BLaER1 treated with 17β-estradiol and CSF1 and Interleukin-3, amounts not matched to agents 10 nM and 100 nM (cell line): ENCODE data around the gene ZFYVE1.
"Not testable (repeated sequence)": the region's sequence is repeated elsewhere in the genome, so short reads cannot be mapped to it uniquely, and the experiment has no call there.

Experiments
- H3K27ac ChIP-seq, 11 experiments: shearing (Covaris generic); formaldehyde crosslinking; 2 replicates each; pipeline ENCODE4 v1.8.1; 2022
- H3K27me3 ChIP-seq, 11 experiments: shearing (Covaris generic); formaldehyde crosslinking; 2 replicates each; pipeline ENCODE4 v1.8.1; 2022
- H3K36me3 ChIP-seq, 11 experiments: shearing (Covaris generic); formaldehyde crosslinking; 2 replicates each; pipeline ENCODE4 v1.8.1; 2022
- H3K4me1 ChIP-seq, 10 experiments: shearing (Covaris generic); formaldehyde crosslinking; 2 replicates each; pipeline ENCODE4 v1.8.1; 2022
- H3K4me2 ChIP-seq, 11 experiments: shearing (Covaris generic); formaldehyde crosslinking; 2 replicates each; pipeline ENCODE4 v1.8.1; 2022
- H3K4me3 ChIP-seq, 10 experiments: shearing (Covaris generic); formaldehyde crosslinking; 2 replicates each; pipeline ENCODE4 v1.8.1; 2022
- H3K9ac ChIP-seq, 11 experiments: shearing (Covaris generic); formaldehyde crosslinking; 2 replicates each; pipeline ENCODE4 v1.8.1; 2022
- H3K9me3 ChIP-seq, 11 experiments: shearing (Covaris generic); formaldehyde crosslinking; replicated peaks in 1 of 11; 2 replicates each; pipeline ENCODE4 v1.8.1; 2022
- H4K20me1 ChIP-seq, 11 experiments: shearing (Covaris generic); formaldehyde crosslinking; 2 replicates each; pipeline ENCODE4 v1.8.1; 2022
- Cebpa-rat ChIP-seq, 11 experiments: shearing (Covaris generic); IDR thresholded peaks; 2 replicates each; pipeline ENCODE4 v1.8.1; 2022

Gene ZFYVE1

DNA sequence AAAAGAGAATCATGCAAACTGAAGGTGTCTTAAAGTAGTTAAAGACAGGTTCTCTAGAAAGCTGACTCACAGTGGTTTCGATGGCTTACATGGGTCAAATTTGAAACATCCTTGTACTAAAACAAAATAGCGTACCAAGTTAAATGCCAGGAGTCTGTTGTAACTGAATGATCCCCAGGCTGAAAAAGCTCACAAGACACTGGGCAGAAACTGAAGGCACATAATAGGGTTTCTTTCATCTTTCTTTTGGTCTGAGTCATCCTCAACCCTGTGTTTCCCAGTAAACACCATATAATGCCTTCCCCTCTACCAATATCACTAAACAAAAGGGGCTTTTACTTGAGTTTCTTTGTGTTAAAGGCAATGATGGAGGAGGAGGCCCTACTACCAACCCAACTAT, 12.8 kb downstream of the ZFYVE1 start:
- Histone ChIP-seq H3K27ac (no peak overlapping the region), H3K4me2 (no peak overlapping the region), H4K20me1 (peaks cover 0 to 97% (median 12%) of the 10 kb centered on the region in 11 experiments; a peak in 12 of 22 replicates), H3K9ac (no peak overlapping the region), H3K4me3 (no peak overlapping the region), H3K9me3 (peaks cover 0 to 32% (median 30%) of the 10 kb centered on the region in 11 experiments; a peak in 17 of 22 replicates), H3K4me1 (no peaks in the 10 kb centered on the region), H3K27me3 (no peaks in the 10 kb centered on the region), H3K36me3 (peaks cover 82 to 96% (median 90%) of the 10 kb centered on the region in 11 experiments)
- TF ChIP-seq Cebpa-rat (IDR thresholded peaks at IDR 0.05) = no peak

DNA sequence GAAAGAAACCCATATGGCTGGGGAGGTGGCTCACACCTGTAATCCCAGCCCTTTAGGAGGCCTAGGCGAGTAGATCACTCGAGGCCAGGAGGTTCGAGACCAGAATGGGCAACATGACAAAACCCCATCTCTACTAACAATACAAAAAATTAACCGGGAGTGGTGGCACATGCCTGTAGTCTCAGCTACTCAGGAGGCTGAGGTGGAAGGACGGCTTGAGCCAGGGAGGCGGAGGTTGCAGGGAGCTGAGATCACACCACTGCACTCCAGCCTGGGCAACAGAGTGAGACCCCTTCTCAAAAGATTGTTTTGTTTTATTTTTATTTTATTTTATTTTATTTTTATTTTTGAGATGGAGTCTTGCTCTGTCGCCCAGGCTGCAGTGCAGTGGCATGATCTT, 15.7 kb downstream of the ZFYVE1 start:
- H3K4me2 ChIP-seq, H3K4me3 ChIP-seq, H3K27ac ChIP-seq, H3K9ac ChIP-seq, H3K27me3 ChIP-seq: not testable (repeated sequence)
- H3K4me1 ChIP-seq = peaks cover 0 to 10% (median 0%) of the 10 kb centered on the region in 10 experiments; a peak in 1 of 20 replicates
- H3K36me3 ChIP-seq = peaks cover 66 to 96% (median 89%) of the 10 kb centered on the region in 11 experiments
- H3K9me3 ChIP-seq = peaks cover 0 to 26% (median 21%) of the 10 kb centered on the region in 11 experiments; a peak in 17 of 22 replicates
- peaks cover 0 to 97% (median 20%) of the 10 kb centered on the region in 11 experiments; a peak in 12 of 22 replicates for H4K20me1 ChIP-seq

DNA sequence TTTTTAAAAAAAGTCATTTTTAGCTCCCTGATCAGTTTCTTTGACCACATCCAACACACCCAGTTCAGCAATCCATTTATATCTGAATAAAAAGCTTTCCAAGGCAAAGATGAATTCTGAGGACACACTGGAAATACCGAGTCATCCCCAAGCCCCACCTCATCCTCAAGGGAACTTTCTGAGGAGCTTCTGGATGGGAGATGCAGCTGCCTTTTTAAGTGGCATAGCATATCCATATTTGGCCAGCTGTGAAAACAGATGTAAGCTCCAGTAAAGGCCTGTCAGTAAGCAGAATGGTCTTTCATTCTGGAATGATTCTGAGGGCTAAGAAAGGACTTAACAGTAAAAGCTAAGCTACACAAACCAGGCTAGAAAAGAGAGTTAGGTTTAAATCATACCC, 18.4 kb downstream of the ZFYVE1 start:
- Histone ChIP-seq H3K36me3 (peaks cover 63 to 99% (median 92%) of the 10 kb centered on the region in 11 experiments), H3K9ac (no peak overlapping the region), H3K4me2 (no peak overlapping the region), H3K9me3 (peaks cover 0 to 16% (median 12%) of the 10 kb centered on the region in 11 experiments; a peak in 13 of 22 replicates), H4K20me1 (peaks cover 8 to 99% (median 31%) of the 10 kb centered on the region in 11 experiments; a peak in 17 of 22 replicates), H3K27ac (no peak overlapping the region), H3K27me3 (no peaks in the 10 kb centered on the region), H3K4me3 (no peak overlapping the region), H3K4me1 (peaks cover 0 to 10% (median 0%) of the 10 kb centered on the region in 10 experiments; a peak in 2 of 20 replicates)
- TF ChIP-seq Cebpa-rat (IDR thresholded peaks at IDR 0.05) = no peak

DNA sequence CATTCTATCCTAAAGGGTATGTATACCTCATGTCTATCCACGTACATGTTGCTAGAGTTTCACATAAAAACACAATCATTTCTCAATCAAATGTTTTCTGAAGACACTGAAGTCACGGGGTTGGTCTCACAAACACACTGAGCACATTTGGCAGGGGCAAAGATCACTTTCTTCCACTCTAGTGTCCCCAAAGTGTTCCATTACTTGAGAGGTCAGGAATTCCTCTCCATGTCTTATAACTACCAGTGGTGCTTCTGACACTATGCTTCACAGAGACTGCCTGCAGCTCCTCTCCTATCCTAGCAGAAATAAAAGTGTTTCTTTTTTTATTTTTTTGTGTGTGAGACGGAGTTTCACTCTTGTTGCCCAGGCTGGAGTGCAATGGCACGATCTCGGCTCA, 19.1 kb downstream of the ZFYVE1 start:
- Histone ChIP-seq H3K27me3 (no peaks in the 10 kb centered on the region), H4K20me1 (peaks cover 11 to 99% (median 30%) of the 10 kb centered on the region in 11 experiments; a peak in 17 of 22 replicates), H3K27ac (no peak overlapping the region), H3K36me3 (peaks cover 61 to 99% (median 91%) of the 10 kb centered on the region in 11 experiments), H3K9me3 (peaks cover 0 to 16% (median 12%) of the 10 kb centered on the region in 11 experiments; a peak in 13 of 22 replicates), H3K4me1 (peaks cover 0 to 10% (median 0%) of the 10 kb centered on the region in 10 experiments; a peak in 2 of 20 replicates), H3K4me2 (no peak overlapping the region), H3K9ac (no peak overlapping the region), H3K4me3 (no peak overlapping the region)
- TF ChIP-seq Cebpa-rat (IDR thresholded peaks at IDR 0.05) = no peak

DNA sequence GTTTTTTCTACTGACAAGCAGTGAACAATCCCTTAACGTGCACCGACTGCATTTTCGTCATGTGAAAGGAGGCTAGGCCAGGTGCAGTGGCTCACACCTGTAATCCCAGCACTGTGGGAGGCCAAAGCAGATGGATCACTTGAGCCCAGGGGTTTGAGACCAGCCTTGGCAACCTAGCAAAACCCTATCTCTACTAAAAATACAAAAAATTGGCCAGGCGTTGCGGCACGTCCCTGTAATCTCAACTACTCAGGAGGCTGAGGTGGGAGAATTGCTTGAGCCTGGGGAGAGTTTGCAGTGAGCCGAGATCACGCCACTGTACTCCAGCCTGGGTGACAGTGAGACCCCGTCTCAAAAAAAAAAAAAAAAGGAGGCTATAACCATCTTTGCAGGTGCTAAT, 22.3 kb downstream of the ZFYVE1 start:
- H3K36me3 ChIP-seq = peaks cover 49 to 91% (median 79%) of the 10 kb centered on the region in 11 experiments
- not testable (repeated sequence) for H3K4me3 ChIP-seq, H3K9ac ChIP-seq, H3K4me2 ChIP-seq, H3K27me3 ChIP-seq, H3K27ac ChIP-seq
- peaks cover 0 to 12% (median 9%) of the 10 kb centered on the region in 11 experiments; a peak in 13 of 22 replicates for H3K9me3 ChIP-seq
- H3K4me1 ChIP-seq = peaks cover 0 to 15% (median 3%) of the 10 kb centered on the region in 10 experiments; a peak in 7 of 20 replicates
- H4K20me1 ChIP-seq = peaks cover 15 to 99% (median 45%) of the 10 kb centered on the region in 11 experiments; a peak in 17 of 22 replicates

DNA sequence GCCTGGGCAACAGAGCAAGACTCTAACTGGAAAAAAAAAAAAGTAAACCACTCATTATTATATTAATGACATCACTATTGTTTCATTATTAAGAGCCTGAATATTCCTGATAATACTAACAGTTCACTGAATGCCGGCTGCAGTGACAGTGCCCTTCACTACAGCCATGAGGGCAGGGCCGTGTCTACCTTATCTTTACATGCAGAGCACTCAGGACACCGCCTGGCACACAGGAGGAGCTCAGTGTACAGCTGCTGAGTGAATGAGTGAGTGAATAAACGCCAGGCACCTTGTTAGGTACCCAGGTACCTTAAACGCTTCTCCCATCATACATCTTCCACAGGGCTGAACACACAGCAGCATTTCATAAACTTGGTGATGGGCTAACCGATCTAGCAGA, 23.2 kb downstream of the ZFYVE1 start:
- TF ChIP-seq Cebpa-rat (IDR thresholded peaks at IDR 0.05) = no peak
- peaks cover 0 to 17% (median 3%) of the 10 kb centered on the region in 10 experiments; a peak in 8 of 20 replicates for H3K4me1 ChIP-seq
- peaks cover 0 to 2% (median 0%) of the 10 kb centered on the region in 11 experiments; a peak in 4 of 22 replicates for H3K9me3 ChIP-seq
- no peak overlapping the region for H3K27ac ChIP-seq
- H3K36me3 ChIP-seq = peaks cover 47 to 91% (median 79%) of the 10 kb centered on the region in 11 experiments
- H4K20me1 ChIP-seq = peaks cover 15 to 99% (median 46%) of the 10 kb centered on the region in 11 experiments; a peak in 17 of 22 replicates
- H3K4me2 ChIP-seq = no peak overlapping the region
- H3K27me3 ChIP-seq = no peaks in the 10 kb centered on the region
- no peak overlapping the region for H3K9ac ChIP-seq
- H3K4me3 ChIP-seq = no peak overlapping the region

DNA sequence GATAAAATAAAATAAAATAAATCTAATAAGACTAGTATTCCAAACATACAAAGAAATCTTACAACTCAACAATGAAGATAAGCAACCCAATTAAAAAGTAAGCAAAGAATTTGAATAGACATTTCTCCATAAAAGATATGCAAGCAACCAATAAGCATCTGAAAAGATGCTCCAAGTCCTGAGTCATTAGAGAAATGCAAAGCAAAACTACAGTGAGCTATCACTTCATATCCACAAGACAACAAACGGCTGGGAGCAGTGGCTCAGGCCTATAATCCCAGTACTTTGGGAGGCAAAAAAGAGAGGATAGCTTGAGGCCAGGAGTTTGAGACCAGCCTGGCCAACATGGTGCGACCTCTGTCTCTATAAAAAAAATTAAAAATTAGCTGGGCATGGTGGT, 26.8 kb downstream of the ZFYVE1 start:
- Histone ChIP-seq H3K9ac (no peak overlapping the region), H3K27me3 (no peaks in the 10 kb centered on the region), H3K4me2 (no peak overlapping the region), H3K4me3 (no peak overlapping the region), H3K4me1 (peaks cover 0 to 13% (median 3%) of the 10 kb centered on the region in 10 experiments; a peak in 7 of 20 replicates), H3K9me3 (no peaks in the 10 kb centered on the region), H4K20me1 (peaks cover 9 to 99% (median 35%) of the 10 kb centered on the region in 11 experiments; a peak in 18 of 22 replicates), H3K36me3 (peaks cover 69 to 91% (median 81%) of the 10 kb centered on the region in 11 experiments), H3K27ac (no peak overlapping the region)
- TF ChIP-seq Cebpa-rat (IDR thresholded peaks at IDR 0.05) = no peak

DNA sequence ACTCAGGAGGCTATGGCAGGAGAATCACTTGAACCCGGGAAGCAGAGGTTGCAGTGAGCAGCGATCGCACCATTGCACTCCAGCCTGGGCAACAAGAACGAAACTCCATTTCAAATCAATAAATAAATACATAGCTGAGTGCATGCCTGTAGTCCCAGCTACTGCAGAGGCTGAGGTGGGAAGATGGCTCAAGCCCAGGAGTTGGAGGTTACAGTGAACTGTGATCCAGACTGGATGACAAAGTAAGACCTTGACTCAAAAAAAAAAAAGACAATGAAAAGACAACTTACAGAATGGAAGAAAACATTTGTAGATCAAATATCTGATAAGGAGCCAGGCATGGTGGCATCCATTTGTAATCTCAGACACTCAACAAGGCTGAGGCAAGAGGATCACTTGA, 27.6 kb downstream of the ZFYVE1 start:
- Histone ChIP-seq H3K9ac (no peak overlapping the region), H3K4me1 (peaks cover 0 to 13% (median 3%) of the 10 kb centered on the region in 10 experiments; a peak in 7 of 20 replicates), H3K4me3 (no peak overlapping the region), H3K4me2 (no peak overlapping the region), H3K9me3 (no peaks in the 10 kb centered on the region), H3K36me3 (peaks cover 65 to 91% (median 80%) of the 10 kb centered on the region in 11 experiments), H3K27ac (no peak overlapping the region), H3K27me3 (no peaks in the 10 kb centered on the region), H4K20me1 (peaks cover 7 to 99% (median 28%) of the 10 kb centered on the region in 11 experiments; a peak in 17 of 22 replicates)
- no peak for TF ChIP-seq Cebpa-rat (IDR thresholded peaks at IDR 0.05)

DNA sequence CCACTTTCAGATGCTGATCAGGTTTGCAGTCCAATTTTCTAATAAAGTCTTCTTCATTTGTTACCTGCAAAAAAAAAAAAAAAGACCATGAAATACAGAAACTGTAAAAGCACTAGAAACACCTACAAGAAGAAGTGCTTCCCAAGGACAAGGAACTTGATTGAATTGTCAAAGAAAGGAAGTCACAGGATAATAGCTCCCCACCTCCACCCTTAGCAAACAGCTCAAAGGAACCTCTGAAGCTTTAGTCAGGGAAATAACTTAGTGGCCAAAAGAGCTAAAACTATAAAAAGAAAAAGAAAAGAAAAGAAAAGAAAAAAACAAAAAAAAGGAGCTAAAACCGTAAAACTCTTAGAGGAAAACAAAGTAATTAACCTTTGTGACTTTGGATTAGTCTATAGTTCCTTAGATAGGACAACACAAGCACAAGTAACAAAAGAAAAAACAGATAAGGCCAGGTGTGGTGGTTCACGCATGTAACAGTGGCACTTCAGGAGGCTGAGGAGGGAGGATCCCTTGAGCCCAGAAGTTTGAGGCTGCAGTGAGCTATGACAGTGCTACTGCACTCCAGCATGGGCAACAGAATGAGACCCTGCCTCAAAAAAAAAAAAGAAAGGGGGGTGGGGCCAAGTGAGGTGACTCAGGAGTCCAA, 28.5 kb downstream of the ZFYVE1 start:
- Histone ChIP-seq H3K36me3 (peaks cover 60 to 91% (median 79%) of the 10 kb centered on the region in 11 experiments), H3K9ac (no peak overlapping the region), H4K20me1 (peaks cover 6 to 99% (median 26%) of the 10 kb centered on the region in 11 experiments; a peak in 16 of 22 replicates), H3K9me3 (no peaks in the 10 kb centered on the region), H3K4me2 (no peak overlapping the region), H3K4me1 (peaks cover 0 to 13% (median 3%) of the 10 kb centered on the region in 10 experiments; a peak in 7 of 20 replicates), H3K4me3 (no peak overlapping the region), H3K27me3 (no peaks in the 10 kb centered on the region), H3K27ac (no peak overlapping the region)
- TF ChIP-seq Cebpa-rat (IDR thresholded peaks at IDR 0.05) = no peak
